Hematopoietic multipotent progenitor cell treated with erythropoietin and hydrocortisone succinate and interleukin-3 and kit ligand, for 8 days (in vitro differentiated cells): ENCODE measurements around the gene PHYHD1.
"Not testable (repeated sequence)": the region's sequence is repeated elsewhere in the genome, so short reads cannot be mapped to it uniquely, and the experiment has no call there.

Experiments used
- DNase-seq: peaks from one replicate; pipeline ENCODE4 v3.0.0-alpha.2; 2015

PHYHD1 gene

DNA sequence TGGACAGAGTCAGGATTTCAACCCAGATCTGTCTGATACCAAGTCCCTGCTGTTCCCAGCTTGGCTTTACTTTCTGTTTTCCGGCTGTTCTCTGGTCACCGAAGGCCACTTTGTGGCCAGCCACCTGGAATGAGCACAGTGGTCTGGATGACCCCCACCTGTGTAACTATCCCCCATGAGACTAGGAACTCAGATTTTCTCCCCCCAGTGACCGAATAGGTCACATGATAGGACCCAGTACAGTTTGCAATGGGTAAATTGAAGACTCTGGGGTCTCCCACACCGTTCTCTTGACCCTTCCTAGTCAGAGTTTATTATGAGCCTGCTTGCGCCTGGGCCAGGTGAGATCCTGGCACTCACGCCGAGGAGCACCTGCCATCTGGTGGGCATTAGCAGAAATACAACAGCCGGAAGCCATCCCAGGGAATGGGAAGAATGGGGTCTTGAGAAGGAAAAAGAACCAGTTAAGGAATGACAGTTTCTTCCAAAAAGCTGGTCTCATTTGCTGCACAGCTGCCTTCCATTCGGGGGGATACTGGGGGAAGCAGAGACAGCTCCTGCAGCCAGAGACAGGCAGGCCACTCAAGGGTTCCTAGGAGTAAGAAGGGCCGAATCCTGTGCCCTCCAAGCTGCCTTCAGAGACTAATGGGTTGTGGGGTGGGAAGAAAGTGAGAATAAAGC is 7.1 kb downstream of the PHYHD1 start:
- peak; percentile 62 for DNase-seq

DNA sequence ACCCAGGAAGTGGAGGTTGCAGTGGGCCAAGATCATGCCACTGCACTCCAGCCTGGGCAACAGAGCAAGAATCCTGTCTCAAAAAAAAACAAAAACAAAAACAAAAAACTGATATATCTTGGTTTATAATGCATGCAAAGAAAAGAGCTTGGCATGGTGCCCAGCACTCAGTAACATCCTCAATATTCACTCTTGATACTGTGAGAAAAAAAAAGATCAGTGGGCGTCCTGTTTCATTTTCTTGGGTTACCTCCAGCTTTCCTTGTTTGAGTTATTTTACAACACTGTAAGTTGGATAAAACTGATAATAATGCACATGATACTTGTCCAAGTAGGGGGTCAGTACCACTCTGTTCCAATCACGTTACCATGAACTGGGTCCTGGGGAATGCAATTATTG is 7.8 kb downstream of the PHYHD1 start:
- peak; percentile 13 for DNase-seq

DNA sequence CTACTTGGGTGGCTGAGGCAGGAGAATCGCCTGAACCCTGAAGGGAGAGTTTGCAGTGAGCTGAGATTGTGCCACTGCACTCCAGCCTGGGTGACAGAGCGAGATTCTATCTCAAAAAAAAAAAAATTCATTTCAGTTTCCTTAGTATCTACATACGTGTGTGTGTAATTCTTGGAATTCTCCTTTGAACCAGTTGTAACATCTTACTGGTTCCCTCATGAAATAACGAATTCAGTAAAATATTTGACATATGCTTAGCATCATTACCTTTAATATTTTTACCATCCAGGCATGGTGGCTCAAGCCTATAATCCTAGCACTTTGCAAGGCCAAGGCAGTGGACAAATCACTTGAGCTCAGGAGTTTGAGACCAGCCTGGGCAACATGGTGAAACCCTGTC is 8.8 kb downstream of the PHYHD1 start:
- DNase-seq, result no peak

DNA sequence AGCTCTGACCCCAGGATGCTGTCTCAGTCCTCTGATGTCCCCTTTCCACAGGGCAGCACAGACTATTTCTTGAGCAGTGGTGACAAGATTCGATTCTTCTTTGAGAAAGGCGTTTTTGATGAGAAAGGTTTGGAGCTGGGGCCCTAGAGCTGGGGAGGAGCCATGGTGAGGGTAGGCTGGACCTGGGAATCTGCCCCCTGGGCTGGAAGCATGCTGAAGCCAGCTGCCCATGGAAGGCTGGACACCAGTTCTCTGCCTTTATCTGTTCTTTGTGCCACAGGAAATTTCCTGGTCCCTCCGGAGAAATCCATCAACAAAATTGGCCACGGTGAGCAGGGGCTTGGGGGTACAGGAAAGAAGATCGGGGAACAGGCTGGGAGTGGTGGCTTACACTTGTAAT is 12.9 kb downstream of the PHYHD1 start:
- no peak for DNase-seq

GRCh38 chr9:128936171-128936865 is 15.5 kb downstream of the PHYHD1 start:
- DNase-seq, result no peak

DNA sequence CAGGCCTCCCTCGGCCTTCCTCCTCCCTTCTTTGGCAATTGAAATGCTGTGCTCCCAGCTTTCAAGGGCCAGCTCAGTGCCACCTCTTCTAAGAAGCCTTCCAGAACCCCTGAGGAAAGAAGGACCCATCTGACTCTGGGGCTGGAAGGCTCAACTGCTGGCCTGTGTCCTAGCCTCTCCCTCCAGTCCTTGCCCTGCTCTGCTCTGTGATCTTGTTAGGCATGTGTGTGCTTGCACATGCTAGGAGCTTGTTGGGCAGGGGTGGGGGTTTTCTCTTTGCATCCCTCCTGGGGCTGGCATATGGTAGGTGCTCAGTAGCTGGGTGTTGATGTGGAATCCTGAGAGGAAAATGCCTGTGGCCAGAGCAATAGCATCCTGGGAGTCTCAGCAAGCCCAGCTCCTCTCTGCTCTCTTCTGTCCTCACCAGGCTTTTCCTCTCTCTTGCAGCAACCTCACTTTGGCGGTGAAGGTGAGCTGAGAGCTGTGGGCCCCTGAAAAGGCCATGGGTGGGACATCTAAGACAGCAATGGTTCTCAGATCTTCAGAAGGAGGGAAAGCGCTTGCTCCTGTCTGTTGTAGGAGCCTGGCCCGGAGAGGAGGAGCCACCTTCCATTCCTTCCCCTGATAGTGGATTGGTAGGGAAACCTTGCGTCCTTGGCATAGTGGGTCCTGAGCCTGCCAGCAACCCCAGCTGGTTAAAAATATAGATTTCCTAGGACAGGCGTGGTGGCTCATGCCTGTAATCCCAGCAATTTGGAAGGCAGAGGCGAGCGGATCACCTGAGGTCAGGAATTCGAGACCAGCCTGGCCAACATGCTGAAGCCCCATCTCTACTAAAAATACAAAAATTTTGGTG is 16.8 kb downstream of the PHYHD1 start:
- no peak for DNase-seq

DNA sequence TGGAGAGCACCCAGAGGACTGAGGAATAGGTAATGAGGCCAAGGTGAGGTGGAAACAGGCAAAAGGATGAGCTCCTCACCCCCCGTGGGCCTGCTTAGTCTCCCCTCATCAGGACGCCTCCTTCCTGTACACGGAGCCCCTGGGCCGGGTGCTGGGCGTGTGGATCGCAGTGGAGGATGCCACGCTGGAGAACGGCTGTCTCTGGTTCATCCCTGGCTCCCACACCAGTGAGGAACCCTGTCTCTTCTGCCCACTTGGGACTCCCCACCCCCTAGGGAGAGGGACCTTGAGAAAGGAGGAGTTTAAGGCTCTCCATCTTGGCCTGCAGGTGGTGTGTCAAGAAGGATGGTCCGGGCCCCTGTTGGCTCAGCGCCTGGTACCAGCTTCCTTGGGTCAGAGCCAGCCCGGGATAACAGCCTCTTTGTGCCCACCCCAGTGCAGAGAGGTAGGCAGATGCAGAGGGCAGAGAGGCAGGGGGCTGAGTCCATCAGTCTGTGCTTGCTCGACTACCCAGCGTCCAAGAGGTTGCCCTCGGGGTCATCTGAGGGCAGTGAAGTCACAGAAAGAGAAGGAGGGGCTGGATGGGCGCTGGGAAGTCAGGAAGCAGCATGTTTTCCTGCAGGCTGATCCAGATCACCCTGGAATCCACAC is 19.6 kb downstream of the PHYHD1 start:
- DNase-seq, result no peak

DNA sequence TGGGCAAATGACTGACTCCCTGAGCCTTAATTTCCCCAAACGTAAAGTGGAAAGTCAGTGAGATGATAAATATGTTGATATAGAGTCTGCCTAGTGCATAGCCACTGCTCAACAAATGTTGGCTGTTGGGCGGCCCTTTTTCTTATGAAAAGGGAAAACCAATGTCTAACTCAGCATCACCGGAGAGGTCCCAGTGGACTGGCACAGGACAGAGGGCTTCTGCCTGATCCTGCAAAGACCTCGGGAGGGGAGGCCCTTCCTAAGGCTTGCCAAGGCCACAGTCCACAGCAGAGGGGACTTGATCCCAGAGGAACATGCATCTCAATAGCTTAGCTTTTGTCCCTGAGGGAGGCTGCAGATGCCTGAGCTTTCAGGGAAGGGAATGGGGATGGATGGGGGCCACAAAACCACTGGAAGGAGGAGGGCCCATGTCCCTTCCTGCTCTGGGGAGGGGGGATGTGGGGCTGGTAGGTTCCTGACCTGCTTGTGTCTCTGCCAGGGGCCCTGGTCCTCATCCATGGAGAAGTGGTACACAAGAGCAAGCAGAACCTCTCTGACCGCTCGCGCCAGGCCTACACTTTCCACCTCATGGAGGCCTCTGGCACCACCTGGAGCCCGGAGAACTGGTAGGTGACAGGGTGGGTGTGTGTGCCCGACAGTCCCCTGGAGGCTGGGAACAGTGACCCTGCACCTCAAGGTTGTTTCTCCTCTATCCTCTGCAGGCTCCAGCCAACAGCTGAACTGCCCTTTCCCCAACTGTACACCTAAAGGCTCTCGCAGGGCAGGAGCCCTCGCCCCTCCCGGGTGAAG is 20.4 kb downstream of the PHYHD1 start:
- DNase-seq, result no peak

DNA sequence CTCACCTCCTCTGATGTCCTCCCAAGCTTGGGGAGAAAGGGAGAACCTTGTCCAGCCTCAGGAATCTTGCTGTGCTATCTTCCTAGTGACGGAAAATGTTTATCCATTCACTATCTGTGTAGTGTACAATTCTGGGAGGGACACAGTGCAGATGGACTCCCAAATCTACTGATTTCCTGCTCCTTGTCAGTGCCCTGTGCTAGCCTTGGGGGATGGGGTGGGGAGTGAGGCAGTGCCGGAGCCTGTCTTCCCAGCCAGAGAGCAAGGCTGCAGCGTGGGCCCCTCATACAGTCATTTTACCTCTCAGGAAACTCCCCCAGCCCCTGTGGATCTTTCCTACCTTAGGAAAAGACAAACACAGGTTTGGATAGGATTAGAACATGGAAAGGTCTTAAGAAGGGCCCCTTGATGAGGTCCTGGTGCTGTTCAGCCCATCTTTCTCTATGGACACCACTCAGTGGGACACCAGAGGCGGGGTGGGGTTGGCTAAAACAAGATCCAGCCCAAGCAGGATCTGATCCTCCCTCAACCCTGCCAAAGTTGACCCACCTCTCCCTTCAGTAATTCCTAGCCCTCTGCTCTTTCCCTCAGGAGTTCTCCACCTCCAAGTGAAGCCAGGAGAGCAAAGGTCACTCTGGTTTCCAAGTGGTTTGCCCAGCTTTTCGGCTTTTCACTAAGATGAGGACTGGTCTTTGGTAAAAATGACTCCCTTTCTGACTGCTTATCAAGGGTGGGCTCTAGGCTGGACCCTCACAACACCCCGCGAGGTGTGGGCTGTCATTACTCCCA is 23.2 kb downstream of the PHYHD1 start:
- DNase-seq, result no peak

DNA sequence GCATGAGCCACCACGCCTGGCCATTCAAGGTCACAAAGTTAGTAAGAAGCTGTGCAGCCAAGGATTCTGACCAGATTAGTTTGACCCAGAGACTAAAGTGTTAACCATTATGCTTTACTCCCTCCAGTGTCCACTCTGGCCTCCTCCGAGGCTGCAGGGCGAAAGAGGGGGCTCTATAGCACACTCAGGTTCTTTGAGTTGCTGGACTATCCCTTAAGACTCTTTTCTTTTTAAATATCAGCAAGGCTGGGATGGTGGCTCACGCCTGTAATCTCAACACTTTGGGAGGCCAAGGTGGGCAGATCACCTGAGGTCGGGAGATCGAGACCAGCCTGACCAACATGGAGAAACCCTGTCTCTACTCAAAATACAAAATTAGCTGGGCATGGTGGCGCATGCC is 24.2 kb downstream of the PHYHD1 start:
- DNase-seq, result not testable (repeated sequence)

DNA sequence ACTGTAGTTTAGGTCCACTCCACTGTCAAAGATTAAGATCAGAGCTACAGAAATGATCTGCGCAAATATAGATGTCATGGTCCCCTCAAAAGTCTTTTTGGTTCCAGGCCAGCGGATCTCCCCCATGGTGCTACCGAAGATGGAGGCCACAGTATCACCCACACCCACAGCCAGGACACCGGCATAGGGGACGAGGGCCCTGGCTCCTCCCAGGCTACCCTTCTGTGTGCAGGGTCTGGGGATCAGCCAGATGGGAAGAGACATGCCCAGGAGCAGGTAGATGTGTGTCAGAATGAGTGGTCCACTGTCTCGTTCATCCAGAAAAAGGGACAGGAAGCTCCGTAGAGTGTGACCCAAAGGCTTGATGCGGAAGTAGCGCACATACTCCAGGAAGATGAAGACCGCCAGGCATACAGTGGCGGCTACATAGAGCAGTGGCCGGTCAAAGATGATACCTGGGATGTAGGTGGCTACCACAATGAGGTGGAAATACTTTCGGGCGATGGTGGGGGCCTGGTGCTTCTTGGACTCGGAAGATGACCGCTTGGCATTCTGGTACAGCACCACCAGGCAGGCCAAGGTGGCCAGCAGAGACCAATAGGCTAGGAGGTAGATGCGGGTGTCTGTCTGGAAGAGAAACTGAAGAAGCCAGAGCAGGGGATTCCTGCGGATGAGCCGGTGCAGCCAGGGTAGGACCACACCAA is 25.2 kb downstream of the PHYHD1 start:
- no peak for DNase-seq

GRCh38 chr9:128946571-128947276 is 25.9 kb downstream of the PHYHD1 start:
- peak; percentile 48 for DNase-seq

GRCh38 chr9:128947277-128947526 is 26.4 kb downstream of the PHYHD1 start:
- no peak for DNase-seq

- DNase-seq, result peak; percentile 92
Measured at GRCh38 chr9:128947527-128948301, 26.9 kb downstream of the PHYHD1 start, which contains the start of the genes DOLK and NUP188. Gene DOLK, minus strand, starts transcription at chr9:128947603. Its CDS starts 300 bp downstream, at chr9:128947303. Gene NUP188, plus strand, starts transcription at chr9:128947699. Its CDS starts 21 bp downstream, at chr9:128947720.

GRCh38 chr9:128961403-128961802 is 40.6 kb downstream of the PHYHD1 start:
- not testable (repeated sequence) for DNase-seq

DNA sequence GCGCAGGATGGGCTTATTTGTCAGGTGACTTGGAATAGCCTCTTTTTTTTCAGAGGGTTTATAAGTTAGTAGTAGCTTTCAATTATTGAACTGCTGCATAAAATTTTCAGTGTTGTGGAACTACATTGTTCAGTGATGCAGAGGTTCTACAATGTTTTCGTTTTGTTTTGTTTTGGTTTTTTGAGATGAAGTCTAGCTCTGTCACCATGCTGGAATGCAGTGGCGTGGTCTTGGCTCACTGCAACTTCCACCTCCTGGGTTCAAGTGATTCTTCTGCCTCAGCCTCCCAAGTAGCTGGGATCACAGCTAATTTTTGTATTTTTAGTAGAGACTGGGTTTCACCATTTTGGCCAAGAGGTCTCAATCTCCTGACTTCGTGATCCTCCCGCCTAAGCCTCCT is 48.7 kb downstream of the PHYHD1 start:
- DNase-seq, result no peak

DNA sequence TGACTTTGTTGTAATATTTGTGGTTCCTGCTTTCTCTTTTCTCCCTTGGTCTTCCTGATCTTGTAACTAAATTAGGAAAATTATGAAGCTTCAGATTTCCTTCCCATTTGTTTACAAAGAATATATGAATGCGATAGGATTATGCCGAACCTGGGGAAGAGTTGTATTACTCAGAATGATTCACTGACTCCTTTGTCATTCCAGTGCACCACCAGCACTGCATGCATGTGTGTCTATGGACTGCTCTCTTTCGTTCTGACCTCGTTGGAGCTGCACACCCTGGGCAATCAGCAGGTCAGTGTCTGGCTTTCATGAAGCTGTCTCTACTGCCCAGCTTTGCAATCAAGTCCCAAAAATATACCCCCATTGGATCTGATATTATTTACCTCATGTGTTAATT is 52.2 kb downstream of the PHYHD1 start:
- no peak for DNase-seq

GRCh38 chr9:128979111-128979510 is 58.3 kb downstream of the PHYHD1 start:
- DNase-seq, result no peak

GRCh38 chr9:128983536-128983935 is 62.8 kb downstream of the PHYHD1 start:
- no peak for DNase-seq
